GM12872 (cell line): ENCODE results near the gene KIF20B.

Experiments used
- CTCF ChIP-seq: IDR thresholded peaks from 3 replicates; pipeline ENCODE4 v1.5.1; 2011; ENCODE audit warnings: low read depth, mild to moderate bottlenecking, low read length, moderate library complexity; ENCODE audit not compliant: insufficient read depth

Gene KIF20B

GRCh38 chr10:89692416-89692815 lies 9.0 kb upstream of the KIF20B start:
- TF ChIP-seq CTCF: no peak

DNA sequence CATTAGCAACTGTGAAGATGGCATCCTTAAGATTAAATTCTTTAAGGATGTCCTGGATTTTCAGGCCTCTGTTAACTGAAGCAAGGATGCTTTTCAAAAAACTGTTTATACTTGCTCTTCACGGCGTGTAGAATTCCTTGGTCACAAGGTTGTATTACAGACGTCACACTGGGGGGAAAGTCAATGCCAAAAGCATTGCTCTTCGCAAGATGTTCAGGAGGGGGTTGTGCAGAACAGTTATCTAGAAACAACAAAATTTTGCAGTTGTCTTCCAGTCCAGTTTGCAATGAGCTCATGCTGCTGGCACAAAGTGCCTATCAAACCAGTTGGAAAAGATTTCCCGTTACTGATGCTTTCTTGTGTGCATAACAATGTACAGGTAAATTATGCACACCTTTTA lies 8.2 kb upstream of the KIF20B start:
- no peak for TF ChIP-seq CTCF

- no peak for TF ChIP-seq CTCF
Measured at GRCh38 chr10:89695307-89695706, 6.1 kb upstream of the KIF20B start.

DNA sequence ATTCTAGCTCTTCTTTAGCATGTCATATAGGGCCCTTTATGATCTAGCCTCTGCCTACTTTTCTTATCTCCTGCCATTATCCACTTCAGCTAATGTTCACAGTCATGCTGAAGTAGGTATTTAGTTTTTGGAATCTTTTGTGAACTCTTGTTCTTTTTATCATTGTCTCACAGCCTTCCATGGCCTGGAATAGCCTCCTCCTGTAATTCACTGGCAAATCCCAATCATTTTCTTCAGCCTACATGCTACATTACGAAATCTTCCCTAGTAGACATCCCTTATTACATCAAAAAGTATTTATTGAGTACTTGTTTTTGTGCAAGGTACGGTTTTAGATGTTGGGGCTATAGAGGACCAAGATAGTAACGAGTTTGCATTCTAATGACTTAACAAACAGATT lies 3.4 kb upstream of the KIF20B start:
- TF ChIP-seq CTCF: no peak

GRCh38 chr10:89699581-89700064 lies 1.8 kb upstream of the KIF20B start:
- no peak for TF ChIP-seq CTCF

- no peak for TF ChIP-seq CTCF
Measured at GRCh38 chr10:89700923-89701241, 508 bp upstream of the KIF20B start.

- TF ChIP-seq CTCF: no peak
Measured at GRCh38 chr10:89702121-89702480, 711 bp downstream of the KIF20B start.

DNA sequence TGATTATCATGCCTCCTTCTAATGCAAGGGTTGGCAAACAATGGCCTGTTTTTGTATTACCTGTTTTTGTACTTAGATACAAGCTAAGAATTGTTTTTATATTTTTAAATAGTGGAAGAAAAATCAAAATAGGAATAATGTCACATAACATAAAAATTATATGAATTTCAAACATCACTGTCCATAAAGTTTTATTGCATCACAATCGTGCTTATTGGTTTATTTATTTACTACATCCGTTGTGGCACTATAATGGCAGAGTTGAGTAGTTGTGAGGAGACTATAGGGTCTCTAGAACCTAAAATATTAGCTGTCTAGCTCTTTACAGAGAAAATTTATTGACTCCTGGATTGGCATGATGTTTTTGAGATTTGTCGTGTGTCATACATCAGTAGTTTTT lies 4.1 kb downstream of the KIF20B start:
- no peak for TF ChIP-seq CTCF
